Neuron (in vitro differentiated cells): ENCODE results near the gene ZFYVE16.

Source experiments
- H2AFZ ChIP-seq: one replicate; pipeline ENCODE4 v1.6.1; 2013; ENCODE audit warnings: low read depth, mild to moderate bottlenecking, inconsistent platforms, low read length, moderate library complexity
- H3K27me3 ChIP-seq: one replicate; pipeline ENCODE4 v1.6.1; 2013; ENCODE audit warnings: low read length; ENCODE audit not compliant: insufficient read depth
- H3K36me3 ChIP-seq: one replicate; pipeline ENCODE4 v1.6.1; 2013; ENCODE audit warnings: low read length; ENCODE audit not compliant: insufficient read depth
- H3K4me1 ChIP-seq: one replicate; pipeline ENCODE4 v1.6.1; 2013; ENCODE audit warnings: low read length; ENCODE audit not compliant: insufficient read depth
- H3K4me3 ChIP-seq: 2 replicates; pipeline ENCODE4 v1.5.1; 2013; ENCODE audit warnings: mild to moderate bottlenecking, low read length, moderate library complexity
- H3K9me3 ChIP-seq: one replicate; pipeline ENCODE4 v1.6.1; 2013; ENCODE audit warnings: low read length

The ZFYVE16 gene

DNA sequence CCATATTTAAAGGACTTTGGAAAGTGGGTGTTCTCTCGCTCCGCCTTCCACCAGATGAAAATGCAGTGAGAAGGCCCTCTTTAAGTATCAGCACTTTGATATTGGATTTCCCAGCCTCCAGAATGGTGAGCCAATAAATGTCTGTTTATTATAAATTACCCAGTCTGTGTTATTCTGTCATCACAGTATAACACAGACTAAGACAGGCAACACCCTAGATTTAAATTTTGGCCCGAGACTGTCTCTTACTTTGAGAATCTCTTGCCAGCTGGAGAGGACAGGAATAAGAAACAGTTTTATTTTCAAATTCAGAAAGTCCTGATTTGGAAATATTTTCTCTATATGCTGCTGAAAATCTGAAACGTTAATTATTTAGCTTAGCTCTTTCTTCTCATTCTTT is 101.5 kb downstream of the ZFYVE16 start:
- Histone ChIP-seq H3K27me3 (no peaks in the 10 kb centered on the region), H2AFZ (no peak overlapping the region), H3K36me3 (no peaks in the 10 kb centered on the region), H3K4me1 (no peaks in the 10 kb centered on the region), H3K9me3 (no peaks in the 10 kb centered on the region), H3K4me3 (no peak overlapping the region)

DNA sequence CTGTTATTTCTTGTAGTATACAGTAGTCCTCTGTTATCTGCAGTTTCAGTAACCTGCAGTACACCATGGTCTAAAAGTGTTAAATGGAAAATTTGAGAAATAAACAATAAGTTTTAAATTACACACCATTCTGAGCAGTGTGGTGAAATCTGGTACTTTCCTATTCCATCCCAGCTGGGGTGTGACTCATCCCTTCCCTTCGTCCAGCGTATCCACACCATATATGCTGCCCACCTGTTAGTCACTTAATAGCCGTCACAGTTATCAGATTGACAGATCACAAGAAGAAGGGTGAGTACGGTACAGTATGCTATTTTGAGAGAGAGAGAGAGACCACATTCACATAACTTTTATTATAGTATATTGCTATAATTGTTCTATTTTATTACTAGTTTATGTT is 109.0 kb downstream of the ZFYVE16 start:
- Histone ChIP-seq H3K9me3 (no peaks in the 10 kb centered on the region), H3K27me3 (no peaks in the 10 kb centered on the region), H3K4me1 (no peaks in the 10 kb centered on the region), H3K36me3 (no peaks in the 10 kb centered on the region), H2AFZ (no peak overlapping the region), H3K4me3 (no peak overlapping the region)
